ENCODE data around the gene ZNF382. TPM values are rescaled to one million over a fixed set of nuclear protein-coding genes. Genes with fewer than 3 reads are reported as not detected.

Gene ZNF382
- total and polyA plus RNA-seq, 2 donors (not counting 3 experiments of a cell fraction or from before 2014, with no cell fraction given), result 1.4 to 4.3 TPM

DNA sequence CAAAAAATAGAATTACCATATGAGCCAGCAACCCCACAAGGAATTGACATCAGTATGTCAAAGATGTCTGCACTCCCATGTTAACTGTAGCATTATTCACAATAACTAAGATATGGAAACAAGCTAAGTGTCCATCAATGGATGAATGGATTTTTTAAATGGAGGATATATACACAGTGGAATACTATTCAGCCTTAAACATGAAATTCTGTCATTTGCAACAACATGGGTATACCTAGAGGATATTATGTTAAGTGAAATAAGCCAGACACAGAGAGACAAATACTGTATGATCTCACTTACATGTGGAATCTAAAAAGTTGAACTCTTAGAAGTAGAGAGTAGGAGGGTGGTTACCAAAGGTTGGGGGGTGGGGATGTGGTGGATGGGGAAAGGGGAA lies 74.3 kb downstream of the ZNF382 start:
- Histone ChIP-seq H3K27ac (ENCODE audit: insufficient read depth, low read depth, low read length) (no peak overlapping the region), H3K36me3 (ENCODE audit: control insufficient read depth in 2 of 2, extremely low read depth in 1 of 2, insufficient read depth in 2 of 2, low read length in 2 of 2) (no peaks in the 10 kb centered on the region), H3K4me2 (ENCODE audit: insufficient read depth, low read length) (no peak overlapping the region), H3K4me1 (ENCODE audit: control insufficient read depth, extremely low read depth, insufficient read depth, low read length) (no peaks in the 10 kb centered on the region), H3K9me3 (replicated peaks; ENCODE audit: control insufficient read depth, insufficient read depth, low read length) (no peaks in the 10 kb centered on the region), H3K79me2 (ENCODE audit: control insufficient read depth, insufficient read depth, low read length) (no peaks in the 10 kb centered on the region), H4K20me1 (replicated peaks; ENCODE audit: control insufficient read depth, extremely low read depth, insufficient read depth, low read length) (no peaks in the 10 kb centered on the region), H3K27me3 (ENCODE audit: control insufficient read depth in 2 of 2, insufficient read depth in 2 of 2, low read length in 2 of 2) (no peaks in the 10 kb centered on the region), H3K4me3 (replicated peaks in 1 of 3; ENCODE audit: insufficient read depth in 1 of 3, low read depth in 1 of 3, low read length in 3 of 3) (no peak overlapping the region), H3K9me1 (replicated peaks; ENCODE audit: control insufficient read depth, extremely low read depth, insufficient read depth, low read length) (no peaks in the 10 kb centered on the region), H3K9ac (replicated peaks; ENCODE audit: extremely low read depth, insufficient read depth, low read length) (no peak overlapping the region), H2AFZ (ENCODE audit: low read depth, low read length) (no peak overlapping the region)
- ChIA-PET POLR2A (no interaction called here), CTCF (no interaction called here)
- FAIRE-seq, result no peak
- intact Hi-C loops (cut with micrococcal nuclease) (no loop called here), dilution Hi-C loops (cut with MboI; ENCODE audit: extremely low pct_ligation_motif_present, low sequenced_read_pairs) (no loop called here)
- BruUV-seq (replicated peaks), result no TSS peak
- TF ChIP-seq CTCF (IDR thresholded peaks at IDR 0.05; ENCODE audit: extremely low read depth in 1 of 2, insufficient read depth in 1 of 2, low read depth in 1 of 2, low read length in 2 of 2), result no peak
- TF ChIP-seq EZH2 (IDR thresholded peaks at IDR 0.05; ENCODE audit: borderline replicate concordance, low read depth, low read length, severe bottlenecking), result no peak
- TF ChIP-seq MYC (IDR thresholded peaks at IDR 0.05; ENCODE audit: low read depth, low read length), result no peak
- no peak for TF ChIP-seq JUN (IDR thresholded peaks at IDR 0.05; ENCODE audit: borderline replicate concordance, insufficient read depth, insufficient read length, low read depth)
- TF ChIP-seq POLR2A (IDR thresholded peaks at IDR 0.05; ENCODE audit: low read depth, low read length), result no peak
- TF ChIP-seq MAX (IDR thresholded peaks at IDR 0.05; ENCODE audit: insufficient read depth, insufficient read length), result no peak
- no peak for TF ChIP-seq FOS (IDR thresholded peaks at IDR 0.05; ENCODE audit: borderline replicate concordance, insufficient read depth, low read length)
- no peak for TF ChIP-seq GATA2 (IDR thresholded peaks at IDR 0.05; ENCODE audit: insufficient read depth, insufficient read length, low read depth, low read length)
- no peak for TF ChIP-seq POLR2AphosphoS5 (IDR thresholded peaks at IDR 0.05; ENCODE audit: insufficient read depth, low read depth, low read length)
- no peak for DNase-seq (ENCODE audit: low read depth, low spot score)

Other genes with a start within 250 kb of the ZNF382 start
- gene ZFP14, start 226.1 kb upstream of the ZNF382 start, total RNA-seq, result 2.6 and 3.1 TPM in 2 replicates
- 0.33 and 0.59 TPM in 2 replicates for gene ZFP14, start 226.1 kb upstream of the ZNF382 start, polyA plus RNA-seq
- gene ZFP82, start 186.7 kb upstream of the ZNF382 start, total RNA-seq, result 3.7 and 3.9 TPM in 2 replicates
- 1.4 and 1.8 TPM in 2 replicates for gene ZFP82, start 186.7 kb upstream of the ZNF382 start, polyA plus RNA-seq
- 8.3 and 8.5 TPM in 2 replicates for gene ZNF566, start 115.8 kb upstream of the ZNF382 start, total RNA-seq
- gene ZNF566, start 115.8 kb upstream of the ZNF382 start, polyA plus RNA-seq, result 4.0 and 4.7 TPM in 2 replicates
- gene ZNF260, start 77.0 kb upstream of the ZNF382 start, total RNA-seq, result 10.5 and 13.9 TPM in 2 replicates
- gene ZNF260, start 77.0 kb upstream of the ZNF382 start, polyA plus RNA-seq, result 2.4 and 2.7 TPM in 2 replicates
- 5.3 and 8.4 TPM in 2 replicates for gene ZNF529, start 32.0 kb upstream of the ZNF382 start, total RNA-seq
- gene ZNF529, start 32.0 kb upstream of the ZNF382 start, polyA plus RNA-seq, result 4.1 and 4.9 TPM in 2 replicates
- 6.8 and 7.0 TPM in 2 replicates for gene ZNF461, start 61.5 kb downstream of the ZNF382 start, total RNA-seq
- 1.1 and 2.4 TPM in 2 replicates for gene ZNF461, start 61.5 kb downstream of the ZNF382 start, polyA plus RNA-seq
- gene ZNF567, start 82.3 kb downstream of the ZNF382 start, total RNA-seq, result 4.4 and 5.9 TPM in 2 replicates
- gene ZNF567, start 82.3 kb downstream of the ZNF382 start, polyA plus RNA-seq, result 2.6 and 3.4 TPM in 2 replicates
- gene ZNF850, start 167.5 kb downstream of the ZNF382 start, total RNA-seq, result 3.6 and 4.5 TPM in 2 replicates
- gene ZNF850, start 167.5 kb downstream of the ZNF382 start, polyA plus RNA-seq, result 0.84 and 0.98 TPM in 2 replicates
- gene ZNF790, start 233.1 kb downstream of the ZNF382 start, total RNA-seq, result 5.2 and 5.6 TPM in 2 replicates
- gene ZNF790, start 233.1 kb downstream of the ZNF382 start, polyA plus RNA-seq, result 1.6 and 2.1 TPM in 2 replicates
- gene ZNF345, start 245.6 kb downstream of the ZNF382 start, total RNA-seq, result 3.4 and 3.8 TPM in 2 replicates
- 2.2 and 2.7 TPM in 2 replicates for gene ZNF345, start 245.6 kb downstream of the ZNF382 start, polyA plus RNA-seq